K562 (cell line): ENCODE data around the gene FKBP1B. TPM values are rescaled to one million over a fixed set of nuclear protein-coding genes. Genes with fewer than 3 reads are reported as not detected.

ENCODE experiments used
- AFF4 ChIP-seq: sonication (generic); formaldehyde crosslinking; IDR thresholded peaks from 2 replicates; pipeline ENCODE4 v1.8.0; 2023; ENCODE audit warnings: mild to moderate bottlenecking, missing genetic modification reagents
- ARID1B ChIP-seq: fragments of 450-650 bp; IDR thresholded peaks from 2 replicates; pipeline ENCODE4 v1.6.1; 2016; ENCODE audit warnings: antibody characterized with exemption, mild to moderate bottlenecking, inconsistent platforms
- BCL6 ChIP-seq: fragments of 250-450 bp; sonication (Bioruptor Pico); IDR thresholded peaks from 2 replicates; pipeline ENCODE4 v1.4.0; 2020
- ETS1 ChIP-seq: conservative IDR thresholded peaks from 2 replicates; pipeline ENCODE4 v1.6.1; 2011; ENCODE audit warnings: low read depth, mild to moderate bottlenecking, low read length; ENCODE audit not compliant: control insufficient read depth
- GATAD2B ChIP-seq: fragments of 450-650 bp; IDR thresholded peaks from 2 replicates; pipeline ENCODE4 v1.6.1; 2017; ENCODE audit warnings: mild to moderate bottlenecking, borderline replicate concordance
- IRF9 ChIP-seq: fragments of 450-650 bp; IDR thresholded peaks from 2 replicates; pipeline ENCODE4 v1.6.1; 2016; ENCODE audit warnings: missing biosample characterization, missing genetic modification characterization
- MEIS2 ChIP-seq: fragments of 450-650 bp; IDR thresholded peaks from 2 replicates; pipeline ENCODE4 v1.6.1; 2014; ENCODE audit warnings: mild to moderate bottlenecking; ENCODE audit not compliant: partially characterized antibody
- PML ChIP-seq: IDR thresholded peaks from 2 replicates; pipeline ENCODE4 v1.6.1; 2012; ENCODE audit warnings: low read length, inconsistent platforms
- RBM22 ChIP-seq: fragments of 200-400 bp; formaldehyde crosslinking; IDR thresholded peaks from 2 replicates; pipeline ENCODE4 v1.6.1; 2018; ENCODE audit warnings: low read length, low read depth; ENCODE audit not compliant: poor library complexity, severe bottlenecking
- SMARCE1 ChIP-seq: fragments of 450-650 bp; IDR thresholded peaks from 2 replicates; pipeline ENCODE4 v1.7.1; 2016; ENCODE audit warnings: mild to moderate bottlenecking
- SREBF2 ChIP-seq: sonication (generic); formaldehyde crosslinking; IDR thresholded peaks from 2 replicates; pipeline ENCODE4 v1.4.0; 2020; ENCODE audit warnings: mild to moderate bottlenecking, missing genetic modification reagents
- TEAD4 ChIP-seq, 2 experiments: sonication (generic) in 1 of 2; formaldehyde crosslinking in 1 of 2; IDR thresholded peaks; 2 replicates each; pipeline versions ENCODE4 v1.6.1 to v1.8.0; 2012 to 2022; ENCODE audit warnings: borderline replicate concordance in 1 of 2, inconsistent platforms in 1 of 2, low read length in 1 of 2, mild to moderate bottlenecking in 1 of 2, missing genetic modification reagents in 1 of 2
- ZBTB11 ChIP-seq, 3 experiments: fragments of 200-800 bp in 1 of 3; fragments of 250-450 bp in 1 of 3; fragments of 450-650 bp in 1 of 3; sonication (Bioruptor Pico) in 1 of 3; sonication (Bioruptor generic) in 1 of 3; formaldehyde crosslinking in 1 of 3; IDR thresholded peaks; 2 replicates each; pipeline versions ENCODE4 v1.6.1 to v1.8.0; 2016 to 2022; ENCODE audit warnings: mild to moderate bottlenecking in 2 of 3, missing genetic modification characterization in 2 of 3, missing compliant biosample characterization in 1 of 3, moderate library complexity in 1 of 3
- ZBTB2 ChIP-seq: fragments of 450-650 bp; IDR thresholded peaks from 2 replicates; pipeline ENCODE4 v1.6.1; 2016; ENCODE audit warnings: antibody characterized with exemption
- polyA plus RNA-seq, 8 experiments: library from polyadenylated mRNA; depleted of rRNA in 4 of 8; stranded (reverse) in 5 of 8; unstranded in 3 of 8; fragments of >200 nt; fragmentation: Nextera tagmentation in 2 of 8; fragmentation: Illumina TruSeq in 1 of 8; extraction: Ambion mirVana in 2 of 8; extraction: Trizol in 1 of 8; gene quantifications; 2 replicates each; pipeline versions ENCODE4 v1.2.1 to v1.2.3, GENCODE V29; 2011 to 2014; ENCODE audit warnings: inconsistent platforms in 1 of 8, missing spikeins in 1 of 8
- total RNA-seq, 7 experiments: library from RNA; depleted of rRNA in 6 of 7; stranded (reverse); fragments of >200 nt in 6 of 7; fragmentation: Illumina TruSeq in 2 of 7; extraction: Trizol in 2 of 7; gene quantifications; 2 replicates each; pipeline versions ENCODE4 v1.2.1 to v1.2.3, GENCODE V29; 2011 to 2021; ENCODE audit warnings: low replicate concordance in 1 of 7

FKBP1B gene
- total and polyA plus RNA-seq, 9 of the 15 experiments (the other 6 are each of a cell fraction or from before 2014, with no cell fraction given), result 0.58 to 9.4 (median 1.6) TPM

GRCh38 chr2:24011250-24012104, 38.1 kb upstream of the FKBP1B start (continued):
- no peak for TF ChIP-seq AFF4 (CRISPR knock-in tag)
- TF ChIP-seq MEIS2, result peak; percentile 82
- peak; percentile 69; the same call in 1 of the 2 replicates for TF ChIP-seq GATAD2B
- TF ChIP-seq PML, result peak; percentile 98
- peak; percentile 98 for TF ChIP-seq SMARCE1
- TF ChIP-seq BCL6 (CRISPR knock-in tag), result 0 out of 2 replicates have a peak, but pooled peaks have one; percentile 50
- peak in 1 of 3 experiments; percentile 75; a peak in 2 of 6 replicates for TF ChIP-seq ZBTB11 (CRISPR knock-in tag; IDR thresholded peaks at IDR 0.05)
- 0 out of 2 replicates have a peak, but pooled peaks have one; percentile 43 for TF ChIP-seq ETS1
- peak; percentile 99 for TF ChIP-seq TEAD4 (IDR thresholded peaks at IDR 0.05; ENCODE audit: low read length)
- no peak for TF ChIP-seq TEAD4 (CRISPR knock-in tag; IDR thresholded peaks at IDR 0.05; ENCODE audit: borderline replicate concordance)
- peak; percentile 99 for TF ChIP-seq ARID1B
- peak; percentile 60 for TF ChIP-seq ZBTB2
- TF ChIP-seq IRF9 (tag), result no peak
- no peak for TF ChIP-seq SREBF2
- TF ChIP-seq RBM22, result no peak
